Measurements from ENCODE around the gene ARF4.

ARF4 gene

DNA sequence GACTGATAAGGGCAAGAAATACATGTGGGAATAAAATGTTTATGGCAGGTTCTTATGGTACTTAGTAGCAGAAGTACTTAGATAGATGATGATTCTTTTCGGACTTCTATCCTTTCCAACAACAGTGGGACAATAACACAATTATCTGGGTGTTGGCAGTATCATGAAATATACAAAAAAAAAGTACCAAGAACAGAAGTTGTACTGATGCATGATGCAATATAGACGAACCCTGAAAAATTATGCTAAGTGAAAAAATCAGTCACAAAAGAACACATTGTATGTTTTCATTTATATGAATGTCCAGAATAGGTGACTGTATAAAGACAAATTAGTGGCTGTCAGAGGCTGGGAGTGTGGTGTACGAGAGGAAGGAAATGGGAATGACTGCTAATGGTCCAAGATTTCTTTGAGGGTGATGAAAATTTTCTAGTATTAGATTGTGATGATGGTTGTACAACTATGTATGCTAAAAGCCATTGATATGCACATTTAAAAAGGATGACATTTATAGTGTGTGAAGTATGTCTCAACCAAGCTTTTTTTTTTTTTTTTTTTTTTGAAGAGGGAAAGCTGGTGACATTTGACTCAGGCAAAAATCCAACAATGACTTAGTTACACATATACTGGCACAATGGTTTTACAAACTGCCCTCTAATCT, 21.0 kb downstream of the ARF4 start:
- DNase-seq, result no peak

DNA sequence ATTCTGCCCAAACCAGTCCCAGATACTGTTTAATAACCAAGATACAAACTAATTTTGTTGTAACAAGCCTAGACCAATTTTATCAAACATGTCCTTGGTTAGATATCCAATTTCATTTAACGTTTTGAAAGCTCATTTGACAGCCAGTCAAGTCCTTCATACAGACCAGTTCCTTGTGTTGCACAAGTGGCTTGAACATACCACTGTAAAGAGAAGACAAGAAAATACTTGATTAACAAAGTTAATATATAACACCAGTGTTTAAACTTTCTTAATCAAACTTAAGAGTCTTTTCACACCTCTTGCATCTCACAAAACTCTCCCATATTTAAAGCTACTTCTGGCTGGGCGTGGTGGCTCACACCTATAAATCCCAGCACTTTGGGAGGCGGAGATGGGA, 25.0 kb downstream of the ARF4 start:
- DNase-seq, result no peak

DNA sequence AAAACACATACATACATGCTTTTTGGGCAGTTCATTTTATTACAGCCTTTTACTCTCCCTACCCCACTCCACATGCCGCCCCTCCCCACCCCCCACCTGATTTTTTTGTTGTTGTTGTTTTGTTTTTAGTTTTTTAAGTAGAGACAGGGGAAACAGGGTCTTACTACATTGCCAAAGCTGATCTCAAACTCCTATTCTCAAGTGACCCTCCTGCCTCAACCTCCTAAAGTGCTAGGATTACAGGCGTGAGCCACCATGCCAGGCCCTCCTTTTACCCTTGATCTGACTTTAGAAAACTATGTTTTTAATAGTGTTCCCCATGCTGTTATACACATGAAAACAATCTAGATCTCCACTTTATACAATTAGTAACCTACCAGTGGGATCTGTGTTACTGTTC, 26.3 kb downstream of the ARF4 start:
- DNase-seq, result no peak

DNA sequence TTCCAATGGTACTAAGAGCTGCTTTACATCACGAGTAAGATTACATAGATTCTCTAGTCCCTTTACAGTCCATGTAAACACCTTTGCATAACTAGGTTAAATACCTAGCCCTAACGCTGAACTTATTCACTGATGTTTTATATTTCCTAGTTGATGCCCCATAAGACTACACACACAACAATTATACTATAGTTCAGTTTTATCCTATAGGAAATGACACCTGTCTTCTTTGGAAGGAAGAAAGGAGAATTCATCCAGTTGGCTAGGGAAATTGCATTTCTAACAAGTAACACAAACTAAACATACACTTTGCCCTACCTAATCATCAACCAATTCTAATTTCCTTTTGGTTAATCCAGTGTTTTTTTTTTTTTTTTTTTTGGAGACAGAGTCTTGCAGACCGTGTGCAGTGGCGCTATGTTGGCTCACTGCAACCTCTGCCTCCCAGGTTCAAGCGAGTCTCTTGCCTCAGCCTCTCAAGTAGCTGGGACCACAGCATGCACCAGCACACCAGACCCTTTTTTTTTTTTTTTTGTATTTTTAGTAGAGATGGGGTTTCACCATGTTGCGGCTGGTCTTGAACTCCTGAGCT, 27.2 kb downstream of the ARF4 start:
- no peak for DNase-seq

DNA sequence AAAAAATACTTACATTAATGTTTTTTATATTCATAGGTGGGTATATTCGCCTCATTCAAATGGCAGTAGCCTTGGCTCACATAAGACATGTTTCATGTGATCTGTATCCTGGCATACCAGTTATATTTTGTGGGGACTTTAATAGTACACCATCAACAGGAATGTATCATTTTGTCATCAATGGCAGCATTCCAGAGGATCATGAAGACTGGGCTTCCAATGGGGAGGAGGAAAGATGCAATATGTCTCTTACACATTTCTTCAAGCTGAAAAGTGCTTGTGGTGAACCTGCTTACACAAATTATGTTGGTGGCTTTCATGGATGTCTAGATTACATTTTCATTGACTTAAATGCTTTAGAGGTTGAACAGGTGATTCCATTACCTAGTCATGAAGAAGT, 37.6 kb downstream of the ARF4 start:
- DNase-seq, result no peak

DNA sequence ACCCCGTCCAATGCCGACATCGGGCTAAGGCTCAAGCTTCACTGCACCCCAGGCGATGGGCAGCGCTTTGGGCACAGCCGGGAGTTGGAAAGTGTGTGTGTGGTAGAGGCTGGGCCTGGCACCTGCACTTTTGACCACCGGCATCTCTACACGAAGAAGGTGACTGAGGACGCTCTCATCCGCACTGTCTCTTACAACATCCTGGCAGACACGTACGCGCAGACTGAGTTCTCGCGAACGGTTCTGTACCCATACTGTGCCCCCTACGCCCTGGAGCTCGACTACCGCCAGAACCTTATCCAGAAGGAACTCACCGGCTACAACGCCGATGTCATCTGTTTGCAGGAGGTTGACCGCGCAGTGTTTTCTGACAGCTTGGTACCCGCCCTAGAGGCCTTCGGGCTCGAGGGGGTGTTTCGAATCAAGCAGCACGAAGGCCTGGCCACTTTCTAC, 40.0 kb downstream of the ARF4 start:
- no peak for DNase-seq

DNA sequence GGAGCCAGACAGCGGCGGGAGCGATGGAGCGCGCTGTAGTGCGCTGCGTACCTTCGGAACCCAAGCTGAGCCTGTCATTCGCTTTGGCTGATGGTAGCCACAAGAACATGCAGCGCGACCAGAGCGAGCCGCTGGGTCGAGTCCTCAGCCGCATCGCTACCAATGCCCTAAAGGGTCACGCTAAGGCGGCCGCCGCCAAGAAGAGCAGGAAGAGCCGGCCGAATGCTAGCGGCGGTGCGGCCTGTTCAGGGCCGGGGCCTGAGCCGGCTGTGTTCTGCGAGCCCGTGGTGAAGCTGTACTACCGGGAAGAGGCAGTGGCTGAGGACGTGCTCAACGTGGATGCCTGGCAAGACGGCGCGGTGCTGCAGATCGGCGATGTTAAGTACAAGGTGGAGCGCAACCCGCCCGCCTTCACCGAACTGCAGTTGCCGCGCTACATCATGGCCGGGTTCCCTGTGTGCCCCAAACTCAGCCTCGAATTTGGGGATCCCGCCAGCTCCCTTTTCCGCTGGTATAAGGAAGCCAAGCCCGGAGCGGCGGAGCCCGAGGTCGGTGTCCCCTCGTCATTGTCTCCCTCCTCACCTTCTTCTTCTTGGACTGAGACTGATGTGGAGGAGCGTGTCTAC, 40.6 kb downstream of the ARF4 start:
- DNase-seq, result no peak

DNA sequence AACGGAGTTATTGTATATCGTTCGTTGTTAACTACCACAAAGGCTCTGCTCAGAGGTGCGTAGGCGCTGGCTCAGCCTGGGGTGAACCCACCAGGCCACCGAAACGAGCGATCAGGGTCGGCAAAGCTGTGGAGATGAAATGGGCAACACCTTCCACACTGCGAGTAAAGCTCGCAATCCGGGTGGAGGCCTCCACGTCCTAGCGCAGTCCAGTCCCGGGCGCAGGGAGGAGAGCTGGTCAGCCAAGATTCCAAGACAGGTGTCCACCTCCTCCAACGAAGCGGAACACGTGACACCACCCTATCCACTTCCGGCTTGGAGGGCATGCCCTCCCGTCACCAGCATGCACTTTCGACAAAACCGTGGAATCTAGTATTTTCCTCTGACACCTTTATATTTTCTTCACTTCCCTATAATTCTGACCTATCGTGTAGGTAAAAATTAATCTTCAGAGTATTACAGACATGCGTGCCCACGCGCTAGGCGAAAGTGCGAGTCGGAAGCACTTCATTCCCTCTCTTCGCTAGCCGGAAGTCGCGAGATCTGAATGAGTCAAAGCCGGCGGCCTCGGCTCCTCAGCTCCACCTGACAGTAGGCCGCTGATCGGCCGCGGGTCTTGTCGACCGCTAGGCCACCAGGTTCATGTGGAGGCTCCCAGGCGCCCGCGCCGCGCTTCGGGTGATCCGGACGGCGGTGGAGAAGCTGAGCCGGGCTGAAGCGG, 41.2 kb downstream of the ARF4 start, which contains the start of gene PDE12:
Gene PDE12, plus strand, starts transcription at position 537 of the 721 bp plus-strand sequence. Its CDS starts 106 bp downstream, at position 643.
- peak; percentile 49 to 88 for DNase-seq

DNA sequence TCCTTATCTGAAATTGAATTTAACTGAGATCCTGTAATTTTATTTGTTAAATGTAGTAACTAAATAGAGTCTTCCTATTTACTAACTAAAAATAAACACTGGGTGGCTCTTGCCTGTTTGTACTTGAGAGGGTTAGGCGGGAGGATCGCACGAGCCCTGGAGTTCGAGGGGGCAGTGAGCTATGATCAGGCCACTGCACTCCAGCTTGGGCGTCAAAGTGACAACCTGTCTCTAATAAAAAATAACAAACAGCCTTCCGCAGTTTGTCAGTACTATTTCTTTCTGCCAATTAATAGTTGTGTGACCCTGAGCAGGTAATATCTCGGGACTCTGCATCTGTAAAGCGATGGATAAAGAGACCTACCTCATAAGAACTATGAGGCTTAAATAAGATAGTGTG, 41.8 kb downstream of the ARF4 start:
- DNase-seq, result no peak

DNA sequence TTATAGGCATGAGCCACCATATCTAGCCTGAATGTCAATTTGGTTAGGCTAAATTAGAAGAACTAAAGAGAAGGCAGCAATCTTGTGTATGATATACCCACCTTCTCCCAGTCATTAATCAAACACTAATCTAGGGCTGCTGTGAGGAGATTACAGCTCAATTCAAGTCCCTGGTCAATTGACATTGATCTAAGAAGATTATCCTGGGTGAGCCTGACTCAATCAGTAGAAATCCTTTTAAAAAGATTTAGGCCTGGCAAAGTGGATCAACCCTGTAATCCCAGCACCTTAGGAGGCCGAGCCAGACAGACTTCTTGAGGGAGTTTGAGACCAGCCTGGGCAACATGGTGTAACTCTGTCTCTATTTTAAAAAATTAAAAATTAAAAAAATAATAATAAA, 50.5 kb downstream of the ARF4 start:
- DNase-seq, result no peak

DNA sequence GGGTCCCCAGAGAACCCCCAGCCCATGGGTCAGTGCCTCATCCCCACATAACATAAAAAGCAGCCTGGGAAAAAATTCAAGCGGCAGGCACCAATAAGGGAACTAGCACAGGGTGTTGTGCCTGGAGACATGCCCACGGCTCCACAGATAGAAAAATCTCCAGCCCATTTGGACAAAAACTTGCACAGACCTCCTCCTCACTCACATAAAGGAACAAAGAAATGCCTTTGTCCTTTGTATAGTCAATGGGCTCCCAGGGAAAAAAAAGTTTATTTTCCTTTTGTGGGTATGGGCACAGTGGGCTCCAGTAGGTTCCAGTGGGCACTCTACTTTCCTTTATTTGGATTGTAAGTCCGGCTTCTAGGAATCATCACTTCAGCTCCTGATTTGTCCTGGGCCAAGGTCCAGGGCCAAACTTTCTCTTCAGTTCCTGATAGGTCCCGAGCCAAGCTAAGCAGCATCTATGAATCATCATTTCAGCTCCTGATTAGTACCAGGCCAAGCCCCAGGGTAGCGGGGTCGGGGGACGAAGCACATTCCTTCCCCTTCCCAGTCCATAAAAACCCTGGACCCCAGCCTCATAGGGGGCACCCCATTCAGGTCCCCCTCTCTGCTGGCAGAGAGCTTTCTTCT, 51.4 kb downstream of the ARF4 start:
- no peak for DNase-seq

DNA sequence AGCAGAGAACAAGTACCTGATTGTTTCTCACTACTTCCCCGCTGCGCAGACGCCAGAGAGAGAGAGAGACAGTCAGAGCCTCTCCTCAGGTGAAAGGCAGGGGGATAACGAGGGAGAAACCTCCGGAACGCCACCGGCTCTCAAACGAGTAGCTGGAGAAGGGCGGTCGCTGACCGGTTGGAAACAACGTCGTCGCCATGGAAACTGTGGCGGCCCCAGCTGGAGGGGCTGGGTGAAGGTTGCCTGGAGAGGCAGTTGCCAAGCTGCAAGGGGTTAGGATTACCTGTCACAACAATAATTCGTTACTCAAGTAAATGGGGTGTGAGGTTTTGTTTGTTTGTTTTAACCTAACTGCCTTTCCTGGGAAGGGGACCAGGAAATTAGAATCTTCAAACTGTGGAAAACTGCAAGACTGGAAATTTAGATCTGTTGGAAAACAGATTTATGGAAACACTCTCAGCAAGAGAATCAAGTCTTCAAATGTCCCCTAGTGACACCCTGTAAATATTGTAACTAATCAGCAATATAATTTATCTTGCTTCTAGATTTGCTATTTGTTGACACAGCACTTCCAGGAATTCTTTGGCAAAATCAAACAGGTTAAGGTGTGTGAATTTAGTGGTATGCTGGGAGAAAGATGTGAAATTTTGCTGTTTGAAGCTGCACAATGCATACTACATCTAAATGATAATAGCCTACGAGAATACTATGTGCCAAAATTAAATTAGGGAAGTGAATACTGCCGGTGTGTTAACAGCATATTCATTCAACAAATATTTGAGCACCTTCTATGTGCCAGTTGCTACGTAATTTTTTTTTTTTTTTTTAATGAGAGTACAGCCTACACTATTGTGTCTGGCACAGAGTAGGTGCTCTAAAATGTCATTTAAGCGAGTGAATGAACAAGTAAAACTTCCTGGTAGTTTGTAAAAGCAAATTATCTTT, 52.7 kb downstream of the ARF4 start, which contains the start of gene DNAH12:
Gene DNAH12, minus strand, starts transcription at position 164 of the 945 bp plus-strand sequence. CDS start 1,474 bp downstream, outside the sequence.
- peak; percentile 25 to 45 for DNase-seq

DNA sequence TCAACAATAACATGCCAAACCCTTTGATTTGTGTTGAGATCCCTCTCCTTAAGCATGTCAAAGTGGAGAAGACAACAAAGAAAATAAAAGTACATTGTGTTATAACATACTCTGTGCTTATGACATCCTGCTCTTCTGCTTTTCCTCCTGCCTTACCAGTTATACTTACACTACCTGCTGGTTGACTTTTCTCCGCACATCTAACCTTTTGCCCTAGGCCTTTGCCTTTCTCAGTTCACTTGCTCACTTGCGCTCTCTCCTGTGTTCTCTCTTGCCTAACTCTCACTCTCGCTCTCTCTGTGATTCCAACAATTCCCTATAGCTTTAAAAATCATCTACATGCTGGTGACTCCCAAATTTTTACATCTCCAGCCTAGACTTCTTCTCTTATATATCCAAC, 58.7 kb downstream of the ARF4 start:
- no peak for DNase-seq

DNA sequence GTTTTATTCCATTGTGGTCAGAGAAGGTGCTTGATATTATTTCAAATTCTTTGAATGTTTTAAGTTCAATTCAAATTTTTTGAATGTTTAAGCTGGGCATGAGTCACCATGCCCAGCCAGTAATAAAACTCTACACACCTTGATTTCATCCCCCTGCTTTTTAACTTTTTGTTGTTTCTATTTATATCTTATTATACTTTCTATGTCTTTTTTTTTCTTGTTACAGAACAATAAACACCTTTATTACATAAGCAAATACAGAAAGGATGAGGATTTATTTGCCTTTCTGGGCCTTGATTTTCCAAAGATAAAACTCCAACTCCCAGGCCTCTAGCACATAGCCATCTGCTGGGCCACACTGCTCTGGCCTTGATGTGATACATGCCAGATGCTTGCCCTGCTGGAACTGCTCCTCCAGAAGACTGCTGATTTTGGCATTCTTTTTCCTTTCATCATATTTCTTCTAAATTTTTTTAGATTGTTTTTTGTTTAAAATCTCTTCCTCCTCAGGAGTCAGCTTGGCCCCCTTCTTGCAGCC, 67.0 kb downstream of the ARF4 start:
- no peak for DNase-seq

All from NCI-H187 (cell line).